IPS DF 19.7 (cell line): ENCODE data around the gene POU2F3.
A peak's percentile ranks its signal among the peaks of the same experiment; 100 is the strongest.

Experiments used
- DNase-seq: peaks from one replicate; pipeline ENCODE4 v3.0.0-alpha.2; 2013; ENCODE audit warnings: low read depth, low spot score

Gene POU2F3

DNA sequence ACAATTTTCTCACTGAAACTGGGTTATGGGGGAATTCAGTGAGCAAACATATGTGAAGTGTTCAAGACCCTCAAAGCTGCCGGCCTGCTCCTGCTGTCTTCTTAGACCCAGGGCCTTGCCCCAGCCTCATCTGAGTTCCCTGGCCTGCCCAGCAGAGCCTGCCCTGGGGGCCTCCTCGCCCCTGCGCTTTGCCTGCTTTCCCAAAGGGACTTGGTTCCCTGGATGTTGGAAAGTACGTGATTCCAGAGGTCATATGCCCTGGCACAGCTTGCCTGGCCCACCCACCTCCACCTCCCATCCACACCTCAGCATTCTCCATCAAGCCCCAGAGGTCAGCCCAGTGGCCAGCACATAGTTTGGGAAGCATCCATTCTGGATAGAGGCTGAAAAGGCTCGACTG is 13.7 kb upstream of the POU2F3 start:
- no peak for DNase-seq

DNA sequence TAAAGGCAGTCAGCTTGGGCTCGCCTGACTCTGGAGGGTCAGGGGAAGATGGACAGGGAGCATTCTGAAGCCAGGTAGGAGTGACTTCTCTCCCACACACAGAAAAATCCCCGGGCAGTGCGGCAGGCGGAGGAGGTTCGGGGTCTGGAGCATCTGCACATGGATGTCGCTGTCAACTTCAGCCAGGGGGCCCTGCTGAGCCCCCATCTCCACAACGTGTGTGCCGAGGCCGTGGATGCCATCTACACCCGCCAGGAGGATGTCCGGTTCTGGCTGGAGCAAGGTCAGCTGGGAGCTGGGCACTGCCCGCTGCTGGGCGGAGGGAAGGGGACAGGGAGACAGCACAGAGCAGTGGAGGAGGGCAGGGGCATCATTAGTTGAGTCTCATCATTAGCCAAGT is 13.2 kb upstream of the POU2F3 start:
- no peak for DNase-seq

- no peak for DNase-seq
Observed at GRCh38 chr11:120227228-120227852, 12.6 kb upstream of the POU2F3 start.

- DNase-seq, result no peak
Observed at GRCh38 chr11:120228794-120229384, 11.1 kb upstream of the POU2F3 start.

- no peak for DNase-seq
Observed at GRCh38 chr11:120229451-120230424, 10.2 kb upstream of the POU2F3 start.

DNA sequence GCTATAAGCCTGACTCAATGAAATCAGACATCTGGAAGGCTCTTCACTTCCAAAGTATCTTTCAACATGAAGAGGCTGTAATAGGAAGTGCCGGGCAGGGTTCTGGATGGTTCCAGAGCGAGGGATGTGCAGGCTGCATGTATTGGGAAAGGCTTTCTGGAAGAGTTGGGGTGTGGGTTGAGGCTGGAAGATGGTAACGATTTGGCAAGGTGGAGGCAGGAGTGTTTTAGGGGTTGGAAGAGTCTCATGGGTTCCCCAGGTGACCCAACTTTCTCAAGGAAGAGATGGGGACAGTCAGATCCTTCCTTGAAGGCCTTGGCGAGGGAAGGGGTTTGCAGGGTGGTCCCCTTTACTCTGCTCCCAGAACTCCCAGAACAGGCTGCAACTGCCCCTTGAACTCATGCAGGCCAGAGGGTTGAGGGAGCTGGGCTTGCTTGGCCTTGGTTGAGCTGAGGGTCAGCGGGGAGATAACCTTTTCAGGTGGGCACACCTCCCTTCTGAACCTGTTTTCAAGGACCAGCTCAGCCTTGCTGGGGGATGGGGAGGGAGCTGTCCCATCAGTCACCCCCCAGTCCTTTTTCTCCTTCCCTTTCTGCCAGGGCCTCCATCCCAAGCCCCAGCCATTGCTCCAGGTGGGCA is 9.4 kb upstream of the POU2F3 start:
- DNase-seq, result no peak

DNA sequence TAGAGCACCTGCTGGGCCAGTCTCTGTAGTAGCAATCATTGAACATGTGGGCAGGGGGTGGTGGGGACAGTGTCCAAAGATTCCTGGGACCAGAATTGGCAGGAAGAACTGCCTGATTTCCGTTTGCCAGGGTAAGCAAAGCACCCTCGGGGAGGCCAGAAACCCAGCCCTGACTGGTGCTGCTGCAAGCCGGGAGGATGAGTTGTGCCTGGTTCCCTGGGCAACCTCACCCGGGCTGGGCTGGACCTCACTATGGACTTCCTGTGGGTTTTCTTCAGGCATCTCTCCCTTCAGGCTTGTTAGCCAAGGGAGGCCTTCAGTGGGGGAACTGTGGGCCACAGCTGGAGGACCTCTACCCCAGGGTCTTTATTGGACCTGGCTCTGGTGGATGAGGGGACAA is 8.0 kb upstream of the POU2F3 start:
- no peak for DNase-seq

DNA sequence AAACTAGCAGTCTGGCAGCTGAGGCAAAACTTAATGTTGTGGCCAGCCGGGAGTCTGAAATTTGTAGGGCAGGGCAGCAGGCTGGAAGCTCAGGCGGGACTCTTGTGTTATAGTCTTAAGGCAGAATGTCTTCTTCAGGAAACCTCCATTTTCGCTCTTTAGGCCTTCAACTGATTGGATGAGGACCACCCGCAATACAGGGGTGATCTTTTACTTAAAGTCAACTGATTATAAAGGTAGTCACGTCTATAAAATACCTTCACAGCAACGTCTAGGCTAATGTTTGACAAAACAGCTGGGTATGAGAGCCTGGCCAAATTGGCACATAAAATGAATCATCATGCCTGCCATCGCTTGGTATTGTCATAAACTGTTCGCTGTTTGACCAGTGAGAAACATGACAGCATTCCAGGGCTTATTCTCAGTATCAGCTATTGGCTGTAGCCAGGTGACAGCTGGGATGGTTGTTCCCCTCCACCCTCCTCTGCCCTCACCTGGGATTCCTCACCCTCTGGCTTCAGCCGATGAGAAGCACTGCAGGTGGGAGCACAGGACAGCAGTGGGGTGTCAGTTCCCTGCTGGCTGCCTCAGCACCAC is 6.6 kb upstream of the POU2F3 start:
- no peak for DNase-seq

- DNase-seq, result peak; percentile 68
Observed at GRCh38 chr11:120235024-120235628, 4.8 kb upstream of the POU2F3 start.

GRCh38 chr11:120236169-120237107 is 3.5 kb upstream of the POU2F3 start:
- peak; percentile 70 for DNase-seq

GRCh38 chr11:120238968-120239620 is 846 bp upstream of the POU2F3 start:
- DNase-seq, result no peak

- DNase-seq, result no peak
Observed at GRCh38 chr11:120240866-120241265, 926 bp downstream of the POU2F3 start.

GRCh38 chr11:120241277-120241676 is 1.3 kb downstream of the POU2F3 start:
- DNase-seq, result no peak

DNA sequence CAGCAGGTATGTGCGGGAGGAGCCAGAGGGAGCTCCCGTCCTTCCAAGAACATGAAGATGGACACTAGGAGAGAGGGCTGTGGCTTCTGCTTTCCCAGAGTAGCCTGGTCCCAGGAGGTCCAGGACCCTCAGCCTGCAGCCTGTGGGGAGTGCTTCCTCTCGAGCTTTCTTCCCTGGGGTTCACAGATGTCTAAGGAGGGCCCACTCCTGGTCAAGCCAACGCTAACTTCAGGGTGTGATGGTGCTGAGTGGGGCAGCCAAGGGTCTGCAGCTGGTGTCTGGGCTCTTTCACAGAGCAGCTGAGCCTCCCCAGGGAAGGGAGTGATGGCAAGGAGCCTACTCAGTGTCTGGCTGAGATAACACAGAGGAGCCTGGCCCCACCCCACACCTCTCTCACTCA is 3.3 kb downstream of the POU2F3 start:
- no peak for DNase-seq

DNA sequence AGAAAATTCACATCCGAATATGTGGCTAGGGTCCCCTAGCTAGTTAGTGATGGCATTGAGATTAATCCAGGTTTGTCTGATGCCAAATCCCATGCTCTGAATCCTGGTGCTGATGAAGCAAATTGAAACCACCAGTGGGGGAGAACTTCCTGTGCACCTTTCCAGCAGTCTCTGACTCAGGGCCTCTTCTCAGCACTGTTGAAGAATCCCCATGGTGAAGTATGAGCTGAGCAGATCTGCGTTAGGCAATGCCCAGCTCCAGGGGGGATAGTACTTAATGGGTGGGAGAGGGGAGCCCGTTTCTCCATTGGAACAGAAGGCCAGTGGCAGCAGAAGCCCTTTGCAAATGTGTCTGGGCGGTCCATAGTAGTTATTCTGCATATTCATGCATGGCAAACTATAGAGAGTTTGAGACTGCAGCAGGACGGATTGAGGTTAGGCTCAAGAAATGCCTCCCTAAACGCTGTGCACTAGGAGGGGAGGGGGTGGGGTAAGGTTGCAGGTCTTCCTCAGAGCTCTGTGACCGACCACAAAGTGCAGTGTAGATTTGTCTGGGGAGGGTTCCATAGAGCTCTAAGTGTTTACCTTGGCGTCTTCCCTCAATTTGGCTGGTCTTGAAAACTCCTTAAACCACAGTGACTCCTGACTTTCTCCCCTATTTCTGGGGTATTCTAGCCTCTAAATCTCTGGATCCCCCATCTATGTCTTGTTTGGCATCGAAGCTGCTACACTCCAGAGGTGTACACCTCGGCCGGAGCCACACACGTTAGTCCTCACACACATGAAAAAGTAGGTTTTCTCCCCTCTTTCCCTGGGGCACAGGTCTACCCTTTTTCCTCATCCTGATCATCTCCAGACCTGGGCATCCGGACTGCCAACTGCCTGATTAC is 4.8 kb downstream of the POU2F3 start:
- no peak for DNase-seq

DNA sequence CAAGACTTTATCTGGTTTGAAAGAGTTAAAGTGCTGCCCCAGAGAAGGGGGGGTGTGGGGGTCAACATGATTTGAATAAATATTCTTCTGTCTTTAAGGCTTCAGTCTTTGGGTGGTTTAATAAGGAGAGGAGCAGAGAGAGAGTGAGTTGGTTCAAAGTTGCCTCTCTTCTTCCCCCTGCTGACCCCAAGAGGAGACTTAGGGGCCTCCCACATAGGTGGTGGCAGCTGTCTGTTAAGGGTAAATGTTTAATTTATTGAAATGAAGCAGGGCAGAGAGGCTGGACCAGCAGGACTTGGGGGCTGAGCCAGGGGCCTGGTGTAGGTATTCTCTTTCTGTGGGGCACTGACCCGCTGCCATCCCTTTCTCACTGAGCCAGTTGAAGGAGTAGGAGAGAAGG is 5.5 kb downstream of the POU2F3 start:
- no peak for DNase-seq

- no peak for DNase-seq
Observed at GRCh38 chr11:120248551-120249278, 8.8 kb downstream of the POU2F3 start.
